HepG2 (cell line): ENCODE measurements around the gene MIX23.

Experiments used
- DNMT1 ChIP-seq: sonication (generic); formaldehyde crosslinking; IDR thresholded peaks from 2 replicates; pipeline ENCODE4 v1.5.1; 2020; ENCODE audit warnings: mild to moderate bottlenecking, missing genetic modification reagents
- JUN ChIP-seq: sonication (generic); formaldehyde crosslinking; IDR thresholded peaks from 2 replicates; pipeline ENCODE4 v1.4.0; 2020; ENCODE audit warnings: mild to moderate bottlenecking, missing genetic modification reagents
- MAFK ChIP-seq, 2 experiments: IDR thresholded peaks in 1 of 2; conservative IDR thresholded peaks in 1 of 2; 2 replicates each; pipeline ENCODE4 v1.6.1; 2011; ENCODE audit warnings: improper control_type of control experiment in 2 of 2, low read length in 2 of 2
- POLR2G ChIP-seq: fragments of 200-400 bp; formaldehyde crosslinking; IDR thresholded peaks from 2 replicates; pipeline ENCODE4 v1.6.1; 2018; ENCODE audit warnings: mild to moderate bottlenecking, low read depth, low read length, moderate library complexity
- SIN3A ChIP-seq: IDR thresholded peaks from 2 replicates; pipeline ENCODE4 v1.6.1; 2011; ENCODE audit warnings: low read depth, mild to moderate bottlenecking, control low read depth, low read length, borderline replicate concordance
- ZHX2 ChIP-seq, 2 experiments: sonication (generic) in 1 of 2; formaldehyde crosslinking in 1 of 2; IDR thresholded peaks; 2 replicates each; pipeline versions ENCODE4 v1.6.1 to v1.9.0; 2014 to 2022; ENCODE audit warnings: antibody characterized with exemption in 1 of 2, borderline replicate concordance in 1 of 2, inconsistent platforms in 1 of 2, low read depth in 1 of 2, missing genetic modification reagents in 1 of 2

GRCh38 chr3:122383771-122384697 is 1.0 kb upstream of the MIX23 start, which contains the start of gene FAM162A:
- TF ChIP-seq MAFK (conservative IDR thresholded peaks at IDR 0.05 in 1 of 2, IDR thresholded peaks at IDR 0.05 in 1 of 2; ENCODE audit: low read length in 2 of 2) (no peak), ZHX2 (IDR thresholded peaks at IDR 0.05; ENCODE audit: low read depth) (peak; percentile 58; the same call in 1 of the 2 replicates), ZHX2 (CRISPR knock-in tag; IDR thresholded peaks at IDR 0.05; ENCODE audit: borderline replicate concordance) (no peak), SIN3A (peak; percentile 94), JUN (CRISPR knock-in tag) (no peak; the same call in 1 of the 2 replicates), POLR2G (peak; percentile 87), DNMT1 (CRISPR knock-in tag) (peak; percentile 72; the same call in 1 of the 2 replicates)
